Left cardiac atrium (tissue), 4 donors: ENCODE results near the gene SGMS1. TPM values are rescaled to one million over a fixed set of nuclear protein-coding genes. Genes with fewer than 3 reads are reported as not detected.
"Not testable (repeated sequence)": the region's sequence is repeated elsewhere in the genome, so short reads cannot be mapped to it uniquely, and the experiment has no call there.

Experiments used
- ATAC-seq, 2 donors: fragments of 200-7000 bp; cut with Tn5 transposase; one replicate each; pipeline ENCODE4 v1.9.1; 2020; ENCODE audit warnings: mild to moderate bottlenecking in 2 of 2, moderate library complexity in 2 of 2
- DNase-seq: peaks from one replicate; pipeline ENCODE4 v3.0.0-alpha.2; 2020
- intact Hi-C, 2 donors: fragments of 100-400 bp; cut with DNase I; formaldehyde crosslinking; loops; one replicate each; pipeline versions ENCODE4 v1.14.1 to v1.15.1; 2022 to 2023
- total RNA-seq, 2 donors: library from RNA; stranded (reverse); fragmentation: NEBNext Ultra II Directional; extraction: Animal tissue kit (Norgen Biotek cat#: 25700); gene quantifications; one replicate each; pipeline ENCODE4 v1.2.1, GENCODE V29; 2021
- donor health status: DM: no; HTN: yes; CAD: no.
- donor health status: DM: no; HTN: yes; CAD: no; lungs with severe emphysema.
- donor health status: DM: yes; HTN: yes; CAD: no.
- donor health status: Dilated cardiomyopathy.

Gene SGMS1
- total RNA-seq, 2 donors from 2014 or later: 22.4 to 24.4 TPM

DNA sequence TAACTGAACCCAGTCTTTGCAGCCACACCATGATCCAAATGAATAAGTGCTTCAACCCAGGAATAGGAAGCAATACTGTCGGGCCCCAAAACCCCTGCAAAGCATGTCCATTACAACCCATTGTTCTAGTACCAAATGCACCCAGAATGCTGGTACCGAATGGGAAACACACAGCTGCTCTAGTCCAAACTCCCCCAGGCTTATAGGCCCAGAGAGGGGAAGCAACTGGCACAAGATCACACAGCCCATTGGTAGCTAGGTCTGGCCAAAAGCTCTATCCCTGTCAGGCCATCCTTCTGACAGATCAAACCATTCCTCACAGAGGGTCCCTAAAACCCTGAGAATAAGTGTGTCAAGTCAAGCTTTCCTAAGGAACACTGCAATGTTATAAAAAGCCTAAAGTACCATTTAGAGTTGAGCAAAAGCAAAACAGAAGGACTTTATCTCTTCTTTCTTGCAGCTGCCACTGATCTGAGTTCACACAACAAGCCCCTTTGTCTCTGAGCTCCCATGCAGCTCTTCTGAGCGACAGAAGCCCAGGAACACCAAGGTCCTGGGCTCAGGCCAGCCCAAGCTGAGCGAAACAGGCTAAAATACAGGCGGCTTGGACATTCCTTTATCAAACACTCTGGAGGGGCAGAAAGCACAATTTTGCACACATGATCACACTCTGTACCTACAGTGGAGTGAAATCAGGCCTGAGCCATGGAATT lies 116.7 kb downstream of the SGMS1 start:
- intact Hi-C loops: no loop called here
- peak in 1 of 2 donors; percentile 68 for ATAC-seq
- peak; percentile 30 for DNase-seq

DNA sequence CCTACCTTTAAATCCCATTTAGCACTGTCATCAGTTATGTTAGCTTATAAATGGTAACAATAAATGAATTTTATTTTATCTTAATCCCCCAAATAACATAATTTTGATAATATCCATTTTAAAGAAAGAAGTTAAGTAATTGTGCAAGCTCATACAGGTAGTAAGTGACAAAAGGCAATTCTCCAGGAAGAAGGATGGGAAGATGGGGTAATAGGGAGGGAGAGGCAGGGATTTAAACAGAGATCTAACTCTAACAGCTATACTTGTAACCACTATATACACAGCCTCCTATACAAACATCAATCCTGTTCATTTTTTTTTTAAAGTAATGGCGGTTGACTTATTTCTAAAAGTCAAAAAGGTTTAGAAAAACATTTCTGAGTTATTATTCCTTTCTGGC lies 119.4 kb downstream of the SGMS1 start:
- no peak for ATAC-seq
- DNase-seq: no peak
- intact Hi-C loops: no loop called here

DNA sequence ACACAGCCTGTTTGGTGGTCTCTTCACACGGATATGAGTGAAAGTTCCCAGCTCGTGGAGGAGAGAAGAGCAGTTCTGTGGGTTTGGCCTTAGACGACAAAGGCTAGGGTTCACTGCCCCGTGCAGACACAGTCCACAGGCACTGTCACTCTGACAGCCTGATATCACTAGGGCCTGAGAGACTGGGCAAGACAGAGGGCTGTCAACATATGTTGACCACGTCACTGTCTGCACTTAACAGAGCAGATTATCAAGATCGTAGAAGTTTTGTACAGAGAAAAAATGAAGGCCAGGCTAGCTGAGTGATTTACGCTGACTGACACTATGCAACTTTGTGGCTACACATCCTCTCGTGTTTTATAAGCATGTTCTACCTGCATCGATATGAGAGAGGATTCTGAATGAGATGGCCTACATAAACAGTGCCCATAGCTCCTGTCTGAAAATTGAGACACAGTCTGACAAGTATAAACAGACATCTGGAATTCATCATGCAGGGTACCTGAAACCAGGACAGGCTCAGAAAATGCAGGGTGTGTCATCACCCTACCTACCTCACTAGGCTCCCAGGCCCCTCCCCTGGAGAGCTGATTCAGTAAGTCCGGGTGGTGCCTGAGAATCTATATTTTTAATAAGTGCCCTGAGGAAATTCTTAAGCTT lies 120.0 kb downstream of the SGMS1 start:
- intact Hi-C loops: no loop called here
- peak in 1 of 2 donors; percentile 24 for ATAC-seq

DNA sequence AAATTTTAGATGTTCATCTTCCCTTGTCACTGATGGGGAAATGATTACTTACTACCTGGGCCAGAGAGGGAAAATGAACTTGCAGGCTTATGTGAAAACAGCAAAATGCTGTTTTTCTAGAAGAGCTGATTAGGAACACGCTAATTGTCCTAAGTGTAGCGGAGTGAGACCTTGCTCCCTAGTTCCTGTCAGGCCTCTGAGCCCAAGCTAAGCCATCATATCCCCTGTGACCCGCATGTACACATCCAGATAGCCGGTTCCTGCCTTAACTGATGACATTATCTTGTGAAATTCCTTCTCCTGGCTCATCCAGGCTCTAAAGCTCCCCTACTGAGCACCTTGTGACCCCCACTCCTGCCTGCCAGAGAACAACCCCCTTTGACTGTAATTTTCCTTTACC lies 120.6 kb downstream of the SGMS1 start:
- intact Hi-C loops, DNase-seq, ATAC-seq: not testable (repeated sequence)

More for the DNA sequence above, 120.0 kb downstream of the SGMS1 start:
- no peak for DNase-seq

DNA sequence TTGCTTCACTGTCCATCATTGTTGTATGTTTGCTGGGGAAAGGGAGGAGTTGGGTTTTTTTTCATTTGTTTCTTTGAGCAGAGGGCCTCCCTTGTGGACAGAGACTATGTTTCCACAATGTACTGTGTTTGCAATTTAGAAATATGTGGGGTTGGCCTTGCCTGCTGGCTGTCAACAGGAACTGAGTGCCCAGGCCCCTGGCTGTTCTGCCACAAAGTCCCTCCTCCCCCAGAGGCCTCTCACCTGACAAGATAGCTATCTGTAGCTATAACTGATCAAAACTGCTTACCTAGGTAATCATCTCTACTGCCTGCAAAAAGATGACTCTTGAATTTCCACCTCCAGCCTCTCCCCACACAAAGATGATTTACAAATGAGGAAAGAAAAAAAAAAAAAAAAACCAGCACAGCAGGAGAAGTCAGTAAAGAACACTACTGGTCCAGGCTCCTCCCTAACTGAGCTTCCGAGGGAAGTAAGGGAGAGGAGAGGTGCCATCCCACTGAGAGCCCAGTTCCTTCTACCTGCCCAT lies 121.8 kb downstream of the SGMS1 start:
- ATAC-seq (no peak), DNase-seq (no peak)
- intact Hi-C loops: no loop called here

DNA sequence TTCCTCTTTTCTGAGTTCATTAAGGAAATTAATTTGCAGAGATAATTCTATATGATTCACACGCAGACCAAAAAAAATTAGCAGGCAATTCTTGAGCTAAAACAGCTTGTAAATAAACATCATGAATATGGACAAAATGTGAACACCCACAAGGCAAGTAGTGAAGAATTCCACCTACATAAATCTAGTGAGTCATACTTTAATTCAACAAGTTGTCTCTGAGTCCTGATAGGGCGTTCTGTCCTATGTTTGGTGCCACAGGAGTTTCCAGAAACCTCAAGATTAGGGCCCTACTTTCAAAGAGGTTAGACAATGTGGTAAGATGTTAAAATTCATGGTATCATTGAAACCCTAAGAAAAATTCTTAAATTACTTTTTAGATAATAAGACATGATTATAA lies 122.3 kb downstream of the SGMS1 start:
- ATAC-seq (peak in 1 of 2 donors; percentile 33), DNase-seq (no peak)
- intact Hi-C loops: no loop called here

DNA sequence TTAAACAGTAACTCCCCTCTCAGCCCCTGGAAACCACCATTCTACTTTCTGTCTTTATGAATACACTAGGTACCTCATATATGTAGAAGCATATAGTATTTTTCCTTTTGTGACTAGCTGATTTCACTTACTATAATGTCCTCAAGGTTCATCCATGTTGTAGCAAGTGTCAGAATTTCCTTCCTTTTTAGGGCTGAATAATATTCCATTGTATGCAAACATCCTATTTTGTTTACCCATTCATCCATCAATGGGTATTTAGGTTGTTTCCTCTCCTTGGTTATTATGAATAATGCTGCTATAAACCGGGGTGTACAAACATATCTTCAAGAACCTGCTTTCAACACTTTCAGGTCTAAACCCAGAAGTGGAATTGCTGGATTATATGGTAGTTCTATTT lies 125.3 kb downstream of the SGMS1 start:
- ATAC-seq: no peak
- intact Hi-C loops: no loop called here

DNA sequence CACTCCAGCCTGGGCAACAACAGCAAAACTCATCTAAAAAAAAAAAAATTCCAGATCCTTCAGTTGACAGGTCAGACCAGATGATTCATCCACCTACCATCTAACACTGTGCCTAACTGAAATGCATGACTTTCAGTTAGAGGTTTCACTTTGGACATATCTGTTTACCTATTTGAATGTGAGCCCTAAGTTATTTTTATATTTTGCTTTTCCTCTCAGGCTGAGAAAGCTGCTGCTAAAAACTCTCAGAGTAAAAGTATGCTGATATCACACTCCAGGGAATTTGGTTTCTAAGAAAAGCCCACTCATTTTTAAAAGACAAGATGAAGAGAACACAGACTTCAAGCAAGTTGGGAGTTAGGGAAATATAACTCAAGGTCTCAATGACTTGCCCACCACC lies 126.0 kb downstream of the SGMS1 start:
- DNase-seq (no peak), ATAC-seq (peak; percentile 75 to 92)
- intact Hi-C loops: no loop called here

More for the DNA sequence above, 125.3 kb downstream of the SGMS1 start:
- DNase-seq: no peak

DNA sequence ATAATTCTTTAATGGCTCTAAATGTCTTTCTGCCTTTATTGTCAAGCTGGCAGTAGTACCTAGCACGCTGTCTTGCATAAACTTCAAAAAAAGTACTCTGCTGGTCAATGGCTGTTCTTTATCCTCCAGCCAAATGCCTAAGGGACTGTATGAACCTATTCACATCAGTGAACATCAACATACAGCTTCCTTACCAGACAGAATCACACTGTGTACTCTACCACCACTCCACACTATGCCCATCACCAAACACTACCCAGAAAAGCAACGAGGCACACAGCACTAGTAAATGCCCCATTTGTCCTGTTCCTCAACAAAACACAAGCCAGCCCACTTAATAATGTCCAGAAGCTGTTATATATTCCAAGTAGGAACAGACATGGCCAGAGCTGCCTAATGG lies 127.5 kb downstream of the SGMS1 start:
- ATAC-seq (peak in 1 of 2 donors; percentile 27), DNase-seq (no peak)
- intact Hi-C loops: no loop called here

DNA sequence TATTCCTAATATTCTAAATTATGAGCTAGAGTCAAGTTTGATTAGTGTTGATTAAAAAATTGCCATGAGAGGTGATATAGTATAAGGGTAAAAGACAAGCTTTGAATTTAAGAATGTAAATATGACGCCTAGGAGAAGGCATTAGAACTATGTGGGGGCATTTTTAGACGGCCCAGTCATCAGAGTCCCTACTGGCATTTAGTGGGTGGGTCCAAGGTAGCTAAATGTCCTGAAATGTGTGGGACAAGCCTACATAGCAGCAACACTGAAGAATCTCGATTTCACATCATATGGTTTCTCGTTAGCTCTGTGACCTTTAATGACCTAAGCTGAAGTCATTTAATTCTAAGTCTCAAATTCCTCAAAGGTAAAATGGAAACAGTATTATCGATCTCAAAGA lies 133.5 kb downstream of the SGMS1 start:
- intact Hi-C loops: no loop called here
- no peak for ATAC-seq
- DNase-seq: no peak

DNA sequence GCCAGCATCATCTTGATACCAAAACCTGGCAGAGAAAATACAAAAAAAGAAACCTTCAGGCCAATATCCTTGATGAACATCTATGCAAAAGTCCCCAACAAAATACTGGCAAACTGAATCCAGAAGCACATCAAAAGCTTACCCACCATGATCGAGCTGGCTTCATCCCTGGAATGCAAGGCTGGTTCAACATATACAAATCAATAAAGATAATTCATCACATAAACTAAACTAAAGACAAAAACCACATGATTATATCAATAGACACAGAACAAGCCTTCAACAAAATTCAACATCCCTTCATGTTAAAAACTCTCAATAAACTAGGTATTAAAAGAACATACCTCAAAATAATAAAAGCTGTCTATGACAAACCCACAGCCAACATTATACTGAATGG lies 139.2 kb downstream of the SGMS1 start:
- ATAC-seq, intact Hi-C loops, DNase-seq: not testable (repeated sequence)

DNA sequence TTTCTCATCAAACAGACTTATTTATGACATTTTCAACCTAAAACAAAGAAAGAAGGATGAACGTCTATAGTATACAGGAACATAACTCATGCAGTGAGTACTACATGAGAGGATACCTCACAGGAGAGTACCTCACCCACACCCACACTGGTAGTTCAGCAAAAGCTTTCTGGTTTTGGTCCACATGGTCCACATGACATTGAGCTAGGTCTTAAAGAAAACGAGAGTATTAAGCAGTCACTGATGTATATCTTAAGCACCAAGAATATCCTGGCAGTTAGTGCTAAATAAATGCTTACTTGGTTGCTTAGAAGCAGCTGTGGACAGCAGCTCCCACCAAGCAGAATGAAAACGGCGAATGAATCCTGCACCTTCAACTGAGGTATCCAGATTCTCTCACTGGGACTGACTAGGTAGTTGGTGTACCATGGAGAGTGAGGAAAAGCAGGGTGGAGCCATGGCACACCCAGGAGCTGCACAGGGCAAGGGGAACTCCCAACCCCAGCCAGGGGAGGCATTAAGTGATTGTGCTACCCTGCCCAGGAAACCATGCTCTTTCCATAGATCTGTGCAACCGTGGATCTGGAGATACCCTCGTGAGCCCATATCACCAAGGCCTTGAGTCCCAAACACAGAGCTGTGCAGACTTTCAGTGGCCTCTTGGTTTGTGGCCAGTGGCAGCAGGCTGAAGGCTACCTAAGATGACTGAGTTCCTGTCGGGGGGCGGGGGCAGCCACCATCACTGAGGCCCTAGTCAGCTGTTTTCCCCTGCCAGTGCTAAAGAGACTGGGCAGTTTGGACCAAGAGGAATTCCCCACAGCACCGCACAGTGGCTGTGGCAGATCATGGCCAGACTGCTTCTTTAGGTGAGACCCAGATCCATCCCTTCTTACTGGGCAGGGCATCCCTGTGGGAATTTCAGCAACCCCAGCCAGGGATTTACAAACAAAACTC lies 143.4 kb downstream of the SGMS1 start:
- ATAC-seq: no peak
- no peak for DNase-seq

DNA sequence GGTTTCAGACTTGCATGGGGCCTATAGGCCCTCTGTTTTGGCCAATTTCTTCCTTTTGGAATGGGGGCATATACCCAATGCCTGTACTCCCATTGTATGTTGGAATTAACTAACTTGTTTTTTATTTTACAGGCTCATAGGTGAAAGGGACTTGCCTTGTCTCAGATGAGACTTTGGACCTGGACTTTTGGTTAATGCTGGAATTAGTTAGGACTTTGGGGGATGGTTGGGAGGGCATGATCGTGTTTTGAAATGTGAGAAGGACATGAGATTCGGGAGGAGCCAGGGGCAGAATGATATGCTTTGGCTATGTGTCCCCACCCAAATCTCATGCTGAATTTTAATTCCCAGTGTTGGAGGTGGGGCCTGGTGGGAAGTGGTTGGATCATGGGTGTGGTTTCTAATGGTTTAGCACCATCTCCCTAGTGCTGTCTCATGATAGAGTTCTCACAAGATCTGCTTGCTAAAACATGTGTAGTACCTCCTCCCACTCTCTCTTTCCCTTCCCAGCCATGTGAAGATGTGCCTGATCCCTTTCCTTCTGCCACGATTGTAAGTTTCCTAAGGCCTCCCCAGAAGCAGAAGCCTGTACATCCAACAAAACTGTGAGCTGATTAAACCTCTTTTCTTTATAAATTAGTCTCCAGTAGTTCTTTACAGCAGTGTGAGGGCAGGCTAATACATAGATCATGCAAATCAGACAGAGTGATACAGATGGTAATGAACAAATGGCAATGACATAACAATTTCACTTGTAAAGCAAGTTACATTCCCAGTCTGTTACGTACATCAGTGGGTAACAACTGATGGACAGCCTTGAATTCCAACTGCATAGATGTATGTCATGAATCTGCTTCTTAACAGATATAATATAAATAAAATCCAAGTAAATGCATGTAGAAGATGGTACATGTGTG lies 146.2 kb downstream of the SGMS1 start:
- no peak for ATAC-seq
- intact Hi-C loops: no loop called here

More for the DNA sequence above, 143.4 kb downstream of the SGMS1 start:
- intact Hi-C loops: no loop called here

DNA sequence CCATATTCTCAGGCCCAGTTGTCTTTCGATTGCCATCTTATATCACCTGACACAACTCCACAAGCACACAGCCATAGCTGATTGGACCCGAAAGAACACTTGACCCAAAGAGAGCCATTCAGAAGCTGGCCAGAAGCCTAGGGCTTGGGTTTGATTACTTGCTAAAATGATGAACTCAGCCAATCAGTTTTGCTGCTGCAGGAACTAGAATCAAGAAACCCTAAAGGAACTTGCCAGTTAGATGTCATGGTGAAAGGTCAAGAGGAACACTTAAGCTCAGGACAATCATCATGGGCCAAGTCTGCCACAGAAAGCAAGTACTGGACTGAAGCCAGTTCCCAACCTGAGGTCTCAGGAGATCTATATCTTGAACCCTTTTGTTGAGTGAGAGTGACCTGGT lies 150.0 kb downstream of the SGMS1 start:
- DNase-seq (no peak), ATAC-seq (no peak)
- intact Hi-C loops: no loop called here

More for the DNA sequence above, 146.2 kb downstream of the SGMS1 start:
- no peak for DNase-seq

DNA sequence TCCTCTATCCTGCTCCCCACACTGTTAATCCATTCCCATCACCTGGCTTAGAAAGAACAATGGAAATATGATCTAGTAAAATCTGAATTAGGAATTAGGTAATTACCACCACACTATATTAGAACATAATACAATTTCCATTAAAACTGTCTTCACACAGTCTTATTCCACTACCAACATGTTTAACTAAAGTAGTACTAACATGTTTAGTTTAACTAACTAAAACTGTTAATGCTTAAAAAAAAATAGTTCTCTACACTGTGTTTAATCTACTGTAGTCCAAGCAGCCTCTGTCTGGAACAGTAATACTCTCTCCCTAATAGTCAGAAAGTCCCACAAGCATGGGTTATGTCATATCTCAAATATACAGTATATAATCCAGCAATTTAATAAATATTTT lies 150.8 kb downstream of the SGMS1 start:
- DNase-seq: no peak
- intact Hi-C loops: no loop called here
- no peak for ATAC-seq

DNA sequence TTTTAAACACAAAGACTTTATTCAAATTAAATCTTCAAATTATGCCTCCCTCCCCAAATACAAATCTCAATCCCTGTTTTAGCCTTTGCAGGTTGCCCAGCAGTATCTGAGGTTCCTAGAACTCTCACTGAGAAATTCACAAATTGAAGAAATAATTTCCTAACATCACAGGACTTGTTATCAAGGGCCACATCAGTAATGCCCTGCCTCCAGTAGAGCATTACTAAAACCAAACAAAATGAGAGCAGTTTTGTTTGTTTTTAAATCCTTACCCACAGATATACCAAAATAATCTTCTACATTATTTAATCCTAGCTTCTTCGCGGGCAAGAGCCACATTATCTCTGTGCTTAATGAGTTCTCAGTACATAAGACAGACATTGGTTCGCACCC lies 152.2 kb downstream of the SGMS1 start:
- intact Hi-C loops: no loop called here
- ATAC-seq: no peak
- no peak for DNase-seq

DNA sequence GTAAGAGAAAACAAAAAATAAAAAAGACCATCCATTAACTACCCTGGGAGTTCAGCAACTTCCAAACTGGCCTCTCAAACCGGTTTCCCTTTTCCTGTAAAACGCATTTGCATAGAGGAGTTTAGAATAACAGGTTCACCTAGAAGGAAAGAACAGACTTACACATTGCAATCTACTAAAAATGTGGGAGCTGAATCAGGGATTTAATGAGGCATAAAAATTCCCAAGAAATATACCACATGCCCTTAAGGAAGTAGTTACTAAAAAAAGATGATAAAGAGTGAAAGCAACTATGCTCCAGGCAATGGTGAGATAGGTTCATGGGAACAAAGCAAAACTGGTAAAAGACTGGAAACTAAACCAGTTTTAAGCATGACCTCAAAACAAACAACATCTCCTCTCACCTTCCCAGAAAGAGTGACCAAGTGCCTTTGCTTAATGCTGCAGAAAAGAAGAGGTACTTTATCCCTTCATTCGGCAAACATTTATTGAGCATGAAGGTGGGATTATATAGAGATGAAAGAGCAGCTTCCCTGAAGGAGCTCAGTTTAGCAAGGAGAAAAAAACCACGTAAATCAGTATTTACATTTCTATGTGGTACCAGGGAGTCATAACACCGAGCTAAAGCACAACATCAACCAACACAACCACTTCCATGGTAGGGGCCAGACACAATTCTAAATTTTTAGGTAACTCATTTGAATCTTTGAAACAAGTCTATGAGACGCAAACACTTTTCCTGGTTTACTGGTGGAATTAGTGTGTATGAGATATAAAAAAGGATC lies 152.8 kb downstream of the SGMS1 start:
- intact Hi-C loops: no loop called here
- DNase-seq: no peak
- no peak for ATAC-seq

DNA sequence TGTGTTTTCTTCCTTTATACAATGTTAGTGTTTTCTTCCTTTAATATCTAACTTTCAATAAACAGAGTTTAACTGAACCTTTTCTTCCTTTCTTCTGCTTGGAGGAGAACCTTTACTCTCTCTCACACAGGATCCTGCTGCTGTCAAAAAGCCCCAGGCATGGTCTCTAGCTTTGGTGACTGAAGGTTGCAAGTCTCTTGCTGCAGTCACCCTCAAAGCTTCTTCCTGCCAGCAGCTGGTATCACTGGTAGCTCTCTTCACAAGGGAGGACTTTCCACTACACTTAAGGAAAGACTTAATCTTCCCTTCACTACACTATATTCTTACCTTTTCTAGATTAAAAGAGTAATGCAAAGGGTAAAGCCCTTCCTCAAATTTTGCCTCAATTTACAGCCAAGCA lies 153.4 kb downstream of the SGMS1 start:
- DNase-seq: no peak
- intact Hi-C loops: no loop called here
- ATAC-seq: no peak
